HG03025 (cell line): ENCODE data around the gene ZMYM2.

Experiments
- ATAC-seq: cut with Tn5 transposase; IDR thresholded peaks from one replicate; pipeline ENCODE4 v1.9.1; 2021; ENCODE audit warnings: mild to moderate bottlenecking, moderate library complexity; ENCODE audit not compliant: unreplicated experiment, low FRiP score

The ZMYM2 gene

DNA sequence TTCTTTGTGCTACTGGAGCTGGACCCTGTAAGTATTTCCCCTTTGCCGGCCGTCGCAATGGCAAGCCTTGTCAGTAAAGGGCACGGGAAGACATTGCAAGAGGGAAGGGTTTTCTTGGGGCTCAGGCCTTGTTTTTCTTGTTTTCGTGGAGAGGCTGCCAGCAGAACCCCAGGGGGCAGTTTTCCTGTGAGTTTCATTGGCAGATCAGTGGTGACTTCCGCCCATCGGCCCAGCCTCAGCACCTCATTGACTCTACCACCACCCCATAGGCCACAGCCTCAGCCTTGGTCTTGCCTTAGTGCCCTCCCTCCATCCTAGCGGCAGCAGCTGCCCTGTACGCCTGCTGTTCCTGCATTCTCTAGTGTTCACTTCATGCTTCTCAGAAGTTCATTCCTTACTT lies 140.8 kb downstream of the ZMYM2 start:
- ATAC-seq: no peak

DNA sequence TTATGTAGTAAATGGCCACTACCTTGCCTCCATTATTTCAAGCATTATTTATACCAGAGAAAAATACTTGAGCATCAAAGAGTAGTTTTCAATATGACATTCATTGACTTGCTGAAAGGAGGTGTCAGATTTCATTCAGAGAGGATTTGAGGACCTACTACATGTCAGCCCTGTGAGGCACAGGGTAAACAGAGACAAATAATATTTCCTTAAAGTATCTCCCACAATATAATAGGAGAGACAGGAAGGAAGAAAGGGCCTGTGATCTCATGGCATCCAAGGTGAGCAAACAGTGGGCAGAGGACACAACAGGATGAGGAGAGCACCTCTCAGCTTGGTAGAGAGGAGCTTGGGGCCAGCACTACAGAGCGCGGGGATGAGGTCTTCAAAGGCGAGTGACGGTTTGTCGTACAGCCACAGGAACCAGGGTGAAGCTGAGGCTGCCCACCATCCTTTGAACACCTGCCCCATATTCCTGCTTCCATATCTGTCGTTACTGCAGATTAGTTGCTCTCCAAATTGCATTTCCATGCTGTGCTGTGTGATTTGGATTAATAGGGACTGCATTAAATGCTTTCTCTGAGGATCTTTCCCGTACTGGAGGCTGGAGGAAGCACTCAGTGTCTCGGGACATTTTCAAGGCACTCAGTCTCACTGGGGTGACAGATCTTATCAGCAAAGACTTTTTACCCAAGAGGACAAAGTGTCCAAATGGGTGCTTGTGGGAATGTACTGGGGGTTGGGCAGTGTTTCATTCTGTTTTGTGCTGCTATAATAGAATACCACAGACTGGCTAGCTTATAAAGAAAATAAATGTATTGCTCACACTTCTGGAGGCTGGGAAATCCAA lies 143.2 kb downstream of the ZMYM2 start:
- no peak for ATAC-seq

DNA sequence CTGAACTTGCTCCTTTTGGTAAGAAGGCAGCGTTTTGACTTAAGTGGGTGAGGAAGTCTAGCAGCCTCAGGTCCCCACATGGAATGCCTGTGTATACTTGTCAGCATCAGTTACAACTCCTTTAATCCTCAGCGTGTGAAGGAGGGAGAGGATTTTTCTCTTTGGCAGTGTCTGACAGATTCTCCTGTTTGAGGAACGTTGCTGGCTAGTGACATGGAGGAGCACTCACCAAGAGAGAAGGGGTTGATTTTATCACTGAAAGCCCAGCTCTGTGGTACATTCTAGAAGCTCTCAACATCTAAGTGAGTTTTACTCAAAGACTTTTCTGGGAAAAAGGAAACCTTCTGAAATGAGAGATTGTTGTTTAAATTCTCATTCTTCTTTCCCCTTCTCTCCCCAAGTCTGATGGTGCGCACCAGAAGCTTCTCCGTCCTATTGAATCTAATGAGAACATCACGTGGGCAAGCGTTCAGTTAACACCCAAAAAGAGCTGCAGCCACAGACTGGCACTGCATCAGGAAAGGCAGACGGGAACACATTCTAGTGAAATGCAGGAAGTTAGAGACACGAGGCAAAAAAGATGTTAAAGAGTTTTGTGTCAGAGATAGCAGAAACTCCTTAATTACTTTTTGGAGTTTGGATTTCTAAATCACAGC lies 144.1 kb downstream of the ZMYM2 start:
- no peak for ATAC-seq

DNA sequence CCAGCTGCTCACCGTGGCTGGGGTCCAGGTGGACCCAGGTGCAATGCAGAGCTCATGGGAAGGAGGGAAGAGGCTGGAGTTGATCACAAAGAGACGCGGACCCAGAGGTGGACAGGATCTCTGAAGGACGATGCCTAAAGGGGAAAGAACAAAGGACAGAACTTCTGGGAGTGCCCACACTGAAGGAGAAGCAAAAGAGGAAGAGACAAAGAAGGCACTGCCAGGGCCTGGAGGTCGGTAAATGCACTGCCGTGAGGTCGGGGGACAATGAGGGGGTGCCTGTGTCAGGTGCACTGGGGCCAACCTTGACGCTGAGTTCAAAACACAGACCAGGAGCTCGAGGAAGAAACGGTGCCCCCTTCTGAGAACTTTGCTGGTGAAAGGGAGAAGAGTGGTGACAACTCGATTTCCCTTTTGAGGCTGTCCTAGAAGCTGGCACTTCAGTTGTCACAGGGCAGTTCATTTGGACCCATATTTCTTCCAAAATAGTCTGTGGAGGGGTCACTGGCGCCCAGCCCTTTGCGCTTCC lies 146.7 kb downstream of the ZMYM2 start:
- no peak for ATAC-seq

DNA sequence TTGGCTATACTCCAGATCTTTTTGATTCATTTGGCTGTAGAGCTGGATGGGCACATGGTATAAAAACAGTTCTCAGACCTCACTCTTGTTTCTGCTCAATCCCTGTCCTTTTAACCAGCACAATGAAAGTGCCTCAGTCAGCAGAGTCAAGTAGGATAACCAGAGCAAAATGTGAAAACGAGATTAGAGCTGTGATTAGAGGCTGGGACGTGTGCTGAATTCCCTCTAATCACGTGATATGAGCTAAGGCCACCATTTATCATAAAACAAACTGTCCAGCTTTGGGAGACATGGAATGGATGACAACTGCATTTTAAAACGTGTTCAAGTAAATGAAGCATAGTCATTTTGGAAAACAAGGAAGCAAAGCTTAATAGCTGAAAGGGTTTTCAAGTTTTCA lies 148.2 kb downstream of the ZMYM2 start:
- no peak for ATAC-seq

DNA sequence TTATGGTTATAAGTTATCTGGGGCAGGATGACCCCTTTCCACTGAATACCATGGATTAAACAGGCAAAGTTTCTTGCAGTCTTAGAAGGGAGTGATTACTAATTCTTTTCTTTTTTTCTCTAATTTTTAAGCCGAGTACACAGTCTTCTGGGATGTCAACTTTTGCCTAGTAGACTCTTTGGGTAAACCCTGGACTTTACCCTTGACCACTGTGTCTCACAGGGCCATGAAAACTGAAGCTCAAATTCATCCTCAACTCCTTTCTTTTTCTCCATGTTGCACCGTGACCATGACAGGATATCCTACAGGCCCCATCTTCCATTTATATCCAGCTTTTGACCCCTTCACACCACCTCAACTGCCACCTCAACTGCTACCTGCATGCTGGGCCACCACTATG lies 150.5 kb downstream of the ZMYM2 start:
- no peak for ATAC-seq

DNA sequence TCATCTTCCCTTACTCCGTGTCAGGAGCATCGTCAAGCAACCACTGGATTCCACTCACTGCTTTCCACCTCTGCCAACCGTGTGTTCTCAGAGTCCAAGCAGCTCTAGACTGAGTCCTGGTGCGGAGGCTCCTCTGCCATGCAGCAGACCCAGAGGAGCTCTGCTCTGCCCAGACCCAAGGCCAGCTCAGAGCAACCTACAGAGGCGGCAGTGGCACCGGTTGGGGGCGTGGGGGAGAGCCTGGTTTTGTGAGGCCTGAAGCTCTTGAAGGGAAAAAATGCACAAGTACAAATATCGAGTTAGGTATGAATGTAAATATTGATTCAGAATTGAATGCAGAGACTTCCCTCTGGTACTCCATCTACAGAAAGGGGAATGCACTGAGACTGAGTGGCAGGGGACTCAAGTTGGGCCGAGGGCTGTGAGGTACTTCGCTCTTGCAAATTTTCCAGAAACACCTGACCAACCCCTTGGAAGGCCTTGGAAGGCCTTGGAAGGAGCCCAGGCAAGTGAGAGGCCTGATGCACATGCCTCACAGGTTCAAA lies 155.6 kb downstream of the ZMYM2 start:
- no peak for ATAC-seq

DNA sequence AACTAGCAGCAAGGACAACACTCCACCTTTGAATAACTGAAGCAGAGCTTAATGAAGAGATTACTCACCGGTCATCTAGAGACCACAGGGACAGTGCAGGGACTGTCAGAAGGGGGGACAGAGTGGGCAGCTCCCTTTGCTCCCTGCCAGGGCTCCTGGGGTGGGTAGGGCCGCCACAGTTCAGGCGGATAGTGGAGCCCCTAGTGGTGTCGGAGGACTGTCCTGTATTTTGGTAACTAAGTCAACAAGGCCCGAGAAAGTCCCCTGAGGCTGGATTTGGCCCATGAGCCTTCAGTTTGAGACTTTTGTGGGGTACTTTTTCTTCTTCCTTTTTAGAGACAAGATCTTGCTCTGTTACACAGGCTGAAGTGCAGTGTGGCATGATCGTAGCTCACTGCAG lies 157.7 kb downstream of the ZMYM2 start:
- no peak for ATAC-seq

DNA sequence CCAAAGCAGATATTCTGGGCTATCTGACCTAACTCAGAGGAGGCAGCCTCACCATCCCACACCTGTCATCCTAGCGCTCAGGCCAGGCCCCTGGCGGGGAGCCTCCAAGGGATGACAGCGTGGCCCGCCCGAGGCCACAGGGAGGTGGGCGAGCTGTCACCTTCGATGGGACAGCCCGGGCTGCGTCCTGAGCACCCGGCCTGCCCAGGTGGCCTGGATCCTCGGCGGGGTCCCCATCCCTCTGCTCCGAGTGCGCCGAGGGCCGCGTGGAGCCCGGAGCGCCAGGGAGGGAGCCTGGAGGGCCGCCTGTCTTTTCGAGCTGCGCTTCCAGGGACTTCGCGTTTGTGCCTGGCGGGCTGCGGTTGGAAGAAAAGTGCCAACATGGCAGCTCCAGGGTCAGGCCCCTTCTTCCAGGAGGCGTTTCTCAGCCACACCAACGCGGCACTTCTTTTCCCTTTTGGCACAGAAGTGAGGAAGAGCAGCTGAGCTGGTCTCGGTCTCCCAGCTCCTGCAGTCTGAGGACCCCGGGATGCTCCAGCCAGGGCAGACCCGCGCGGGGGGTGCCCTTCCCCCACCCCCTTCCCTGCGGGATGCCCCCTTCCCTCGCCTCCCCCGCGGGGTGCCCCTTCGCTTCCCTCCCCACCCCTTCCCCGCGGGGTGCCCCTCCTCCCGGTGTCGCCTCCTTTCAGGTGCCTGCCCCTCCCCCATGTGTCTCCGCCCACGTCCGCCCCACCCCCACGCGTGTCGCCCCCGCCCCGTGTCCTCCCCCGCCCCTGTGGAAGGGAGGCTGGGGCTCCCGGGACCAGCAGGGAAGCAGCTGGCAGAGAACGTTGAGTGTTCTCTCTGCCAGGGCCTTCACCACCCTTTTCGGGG lies 160.0 kb downstream of the ZMYM2 start:
- ATAC-seq: no peak

DNA sequence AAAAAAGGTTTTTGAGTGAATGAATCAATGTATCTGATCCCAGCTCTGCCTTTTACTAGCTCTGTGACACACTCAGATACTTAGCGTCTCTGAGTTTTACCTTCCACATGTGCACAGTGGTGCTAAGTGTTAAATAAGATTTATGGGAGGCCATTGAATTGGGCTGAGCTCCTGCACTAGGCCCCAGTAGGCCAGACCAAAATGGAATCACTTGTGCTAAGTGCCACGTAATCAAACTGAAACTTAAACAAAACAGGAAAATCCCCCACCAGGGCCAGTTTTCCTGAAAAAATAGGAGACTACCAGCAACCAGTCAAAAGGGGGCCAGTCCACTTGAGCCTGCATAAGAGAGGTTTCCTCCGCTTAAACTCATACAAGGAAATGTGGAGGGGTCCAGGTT lies 161.4 kb downstream of the ZMYM2 start:
- no peak for ATAC-seq

DNA sequence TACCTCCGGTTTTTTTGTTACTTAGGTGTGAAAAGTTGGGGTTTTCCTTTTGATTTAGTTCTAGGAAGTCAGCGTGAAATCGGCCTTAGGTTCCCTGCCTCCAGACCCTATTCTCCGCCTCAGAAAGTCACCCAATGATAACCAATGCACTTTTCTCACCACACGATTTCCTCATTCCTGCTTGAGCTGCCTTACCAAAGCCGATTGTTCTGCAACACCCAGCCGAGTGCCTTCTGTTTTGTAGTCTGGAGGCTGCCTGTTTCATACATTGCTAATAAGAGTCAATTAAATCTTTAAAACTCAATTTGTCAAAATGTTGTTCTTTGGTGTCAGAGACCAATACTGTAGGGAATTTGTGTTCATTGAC lies 162.6 kb downstream of the ZMYM2 start:
- no peak for ATAC-seq

DNA sequence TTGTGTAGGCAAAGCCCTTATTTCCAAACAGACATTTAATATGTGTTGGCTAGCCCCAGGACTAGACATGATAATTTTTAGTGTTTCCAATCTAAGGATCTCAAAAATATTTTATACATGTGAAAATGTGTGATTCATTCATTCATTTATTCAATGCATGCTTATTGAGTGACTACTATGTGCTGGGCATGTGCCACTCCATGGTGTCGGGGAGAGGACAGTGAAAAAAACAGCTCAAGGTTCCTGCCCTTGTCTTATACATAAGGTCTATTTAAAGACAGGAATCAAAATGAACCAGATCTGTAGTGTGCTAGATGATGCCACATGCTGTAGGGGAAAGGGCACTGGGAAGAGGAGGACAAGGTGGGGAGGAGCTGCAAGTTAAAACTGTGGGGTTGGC lies 165.8 kb downstream of the ZMYM2 start:
- no peak for ATAC-seq

DNA sequence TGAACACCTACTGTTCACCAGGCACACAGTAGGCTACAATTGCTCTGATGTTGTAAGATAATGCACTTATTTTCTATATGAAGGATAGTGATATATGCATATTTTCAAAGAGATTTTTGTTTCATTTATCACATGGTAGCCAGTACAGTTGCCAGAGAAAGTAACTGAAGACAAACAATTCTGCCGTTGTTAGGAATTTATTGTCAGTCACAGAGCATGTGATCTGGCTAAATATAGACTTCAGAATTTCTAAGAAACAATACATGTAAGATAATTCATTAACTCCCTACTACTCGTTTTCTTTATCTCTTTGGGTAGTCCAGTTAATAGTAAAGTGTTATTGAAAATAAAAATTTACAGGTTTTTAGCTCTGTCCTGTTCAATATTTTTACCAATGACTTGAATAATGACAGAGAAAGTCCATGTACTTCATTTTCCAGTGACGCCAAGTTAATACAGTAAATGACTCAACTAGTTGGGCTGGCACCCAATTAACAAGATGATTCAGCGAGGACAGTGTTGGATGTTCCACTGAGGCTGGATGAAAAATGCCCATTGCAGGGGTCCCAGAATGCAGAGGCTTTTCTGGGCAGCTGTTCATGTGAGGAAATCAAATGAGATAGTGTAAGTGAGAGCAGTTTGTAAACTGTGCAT lies 166.7 kb downstream of the ZMYM2 start:
- ATAC-seq: no peak

DNA sequence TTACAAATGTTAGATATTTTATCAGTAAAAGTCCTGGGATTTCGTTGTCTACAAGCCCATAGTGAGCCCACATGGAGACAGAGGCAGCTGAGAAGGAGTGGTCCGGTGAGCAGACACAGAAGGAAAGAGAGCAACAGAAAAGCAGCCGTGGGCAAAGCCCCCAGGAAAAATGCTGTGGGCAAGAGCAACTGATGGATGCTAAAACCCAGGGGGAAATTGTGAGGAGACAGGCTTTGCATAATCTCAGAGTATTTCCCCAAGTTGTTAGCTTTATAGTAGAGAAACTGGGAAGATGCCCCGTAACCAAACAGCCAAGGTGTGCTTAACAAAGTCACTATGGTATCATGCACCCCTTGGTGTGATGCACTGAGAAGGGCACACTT lies 167.2 kb downstream of the ZMYM2 start:
- no peak for ATAC-seq

DNA sequence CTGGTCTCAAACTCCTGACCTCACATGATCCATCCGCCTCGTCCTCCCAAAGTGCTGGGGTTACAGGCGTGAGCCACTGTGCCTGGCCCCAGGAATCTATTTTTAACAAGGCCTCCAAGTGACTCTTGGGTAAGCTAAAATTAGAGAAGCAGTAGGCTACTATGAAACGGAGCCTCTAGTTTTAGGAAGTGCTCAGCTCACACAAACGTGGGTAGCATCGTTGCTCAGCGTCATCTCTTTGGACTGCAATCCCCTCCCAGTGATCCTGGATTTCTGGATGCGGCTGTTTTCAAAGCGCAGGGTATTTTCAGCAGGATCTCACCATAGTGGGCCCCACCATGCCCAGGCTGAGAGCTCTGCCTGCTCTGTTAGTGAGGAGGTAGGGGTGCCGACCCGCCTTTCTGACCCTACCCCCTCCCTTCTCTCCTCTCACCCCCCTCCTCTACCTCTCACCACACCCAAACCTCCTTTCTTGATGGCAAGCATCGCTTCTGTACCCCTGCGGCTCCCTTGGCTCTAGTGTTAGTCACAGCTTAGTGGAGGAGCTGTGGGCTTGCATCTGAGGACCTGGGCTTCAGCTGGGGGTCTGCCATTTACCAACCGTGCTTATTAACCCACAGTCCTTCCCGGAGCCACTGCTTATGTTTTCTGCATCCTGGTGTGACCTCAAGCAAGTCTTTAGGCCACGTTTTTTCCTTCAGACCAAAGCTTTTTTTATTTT lies 168.2 kb downstream of the ZMYM2 start:
- no peak for ATAC-seq

DNA sequence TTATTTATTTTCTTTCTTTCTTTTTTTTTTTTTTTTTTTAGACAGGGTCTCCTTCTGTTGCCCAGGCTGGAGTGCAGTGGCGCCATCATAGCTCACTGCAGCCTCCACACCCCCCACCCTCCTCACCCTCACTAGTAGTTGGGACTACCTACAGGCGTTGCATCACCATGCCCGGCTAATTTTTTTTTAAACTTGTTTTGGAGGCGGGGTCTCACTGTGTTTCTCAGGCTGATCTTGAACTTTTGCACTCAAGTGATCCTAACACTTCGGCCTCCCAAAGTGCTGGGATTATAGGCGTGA lies 168.7 kb downstream of the ZMYM2 start:
- ATAC-seq: no peak

DNA sequence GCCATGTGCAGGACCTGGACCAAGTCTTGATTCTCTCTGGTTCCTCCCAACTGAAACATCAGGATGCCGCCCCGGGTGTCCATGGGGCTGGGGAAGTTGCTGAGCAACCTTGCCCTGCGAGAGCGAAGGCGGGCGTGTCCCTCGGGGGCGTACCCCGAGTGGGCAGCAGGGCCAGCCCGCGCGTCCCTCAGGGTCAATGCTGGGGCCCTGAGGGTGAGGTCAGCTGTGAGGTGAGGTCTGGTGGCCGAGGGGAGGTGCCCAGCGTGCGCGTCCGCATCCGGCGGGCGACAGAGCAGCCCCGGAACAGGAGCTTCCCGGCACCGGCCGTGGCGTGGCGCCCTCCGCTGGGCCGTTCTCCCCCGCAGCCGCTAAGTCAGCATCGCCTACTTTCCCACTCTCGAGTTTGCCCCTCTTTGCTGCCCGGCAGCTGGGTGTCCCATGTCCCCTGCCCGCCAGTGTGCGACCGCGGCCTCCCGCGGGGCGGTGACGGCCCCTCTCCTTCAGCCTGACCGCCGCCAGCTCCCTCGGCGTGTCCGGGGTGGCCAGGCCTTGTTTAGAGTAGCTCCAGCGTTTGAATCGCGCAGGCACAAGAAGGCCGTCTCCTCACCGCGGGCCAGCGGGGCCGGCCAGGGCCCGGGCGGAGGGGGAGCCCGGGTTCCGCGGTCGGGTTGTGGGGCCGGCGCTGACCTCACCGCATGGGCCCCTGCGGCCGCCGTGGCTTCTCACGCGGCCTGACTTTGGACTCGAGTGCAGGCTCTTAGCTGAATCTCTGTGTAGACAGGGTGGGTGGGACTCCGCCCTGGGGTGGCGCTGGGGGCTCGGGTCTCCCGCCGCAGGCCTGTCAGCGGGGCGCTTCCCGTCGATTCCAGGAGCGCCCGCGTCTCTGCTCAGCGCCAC lies 169.3 kb downstream of the ZMYM2 start:
- no peak for ATAC-seq

DNA sequence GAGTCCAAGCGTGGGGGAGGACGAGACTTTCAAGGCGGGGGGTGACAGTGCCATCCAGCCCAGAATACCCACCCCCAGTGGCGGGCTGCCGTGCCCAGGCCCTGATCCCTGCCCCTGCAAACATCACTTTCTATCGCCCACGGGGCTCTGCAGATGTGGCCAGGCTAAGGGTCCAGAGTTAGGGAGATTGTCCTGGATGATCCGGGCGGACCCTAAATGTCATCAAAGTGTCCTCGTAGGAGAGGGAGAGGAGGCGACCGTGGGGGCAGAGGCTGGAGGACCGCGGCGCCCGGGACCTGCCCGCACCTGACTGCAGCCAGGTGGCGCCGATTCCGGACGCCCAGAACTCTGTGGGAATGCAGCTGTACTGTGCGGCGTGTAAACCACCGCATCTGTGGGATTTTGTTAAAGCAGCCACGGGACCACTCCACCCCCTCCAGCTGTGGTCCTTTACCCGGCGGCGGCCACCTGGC lies 170.0 kb downstream of the ZMYM2 start:
- ATAC-seq: no peak

DNA sequence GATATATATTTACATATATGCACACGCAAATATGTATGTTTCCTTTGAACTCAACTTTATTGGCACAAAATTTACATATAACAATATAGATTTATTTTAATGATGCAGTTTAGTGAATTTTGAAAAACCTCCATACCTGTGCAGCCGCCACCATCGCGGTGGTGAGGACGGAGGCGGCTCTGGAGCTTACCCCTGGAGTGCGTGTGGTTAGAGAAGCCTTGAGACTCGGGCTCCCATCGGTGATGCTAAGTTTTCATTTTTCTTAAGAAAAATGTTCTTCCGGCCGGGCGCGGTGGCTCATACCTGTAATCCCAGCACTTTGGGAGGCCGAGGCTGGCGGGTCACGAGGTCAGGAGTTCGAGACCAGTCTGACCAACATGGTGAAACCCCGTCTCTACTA lies 170.5 kb downstream of the ZMYM2 start:
- ATAC-seq: no peak
